H9 (cell line): Measurements from ENCODE around the gene FANCC. TPM values are rescaled to one million over a fixed set of nuclear protein-coding genes. Genes with fewer than 3 reads are reported as not detected.
A peak's percentile ranks its signal among the peaks of the same experiment; 100 is the strongest.

Experiments used
- DNase-seq: peaks from one replicate; pipeline ENCODE4 v3.0.0-alpha.2; 2017
- H2AFZ ChIP-seq: one replicate; pipeline ENCODE4 v1.6.1; 2013; ENCODE audit warnings: mild to moderate bottlenecking, low read length, control low read depth, moderate library complexity
- H2AK5ac ChIP-seq: 2 replicates; pipeline ENCODE4 v1.6.1; 2013; ENCODE audit warnings: low read length, control low read depth, mixed read lengths; ENCODE audit not compliant: insufficient read length
- H2BK120ac ChIP-seq: one replicate; pipeline ENCODE4 v1.6.1; 2013; ENCODE audit warnings: low read depth, mild to moderate bottlenecking, low read length, control low read depth, inconsistent platforms; ENCODE audit not compliant: poor library complexity, severe bottlenecking
- H2BK12ac ChIP-seq: 2 replicates; pipeline ENCODE4 v1.6.1; 2013; ENCODE audit warnings: low read length, control low read depth, mixed read lengths, low read depth; ENCODE audit not compliant: insufficient read length
- H2BK15ac ChIP-seq: 2 replicates; pipeline ENCODE4 v1.6.1; 2013; ENCODE audit warnings: low read depth, low read length, control low read depth
- H2BK20ac ChIP-seq: one replicate; pipeline ENCODE4 v1.6.1; 2013; ENCODE audit warnings: low read depth, mild to moderate bottlenecking, low read length, control low read depth, inconsistent platforms; ENCODE audit not compliant: poor library complexity, severe bottlenecking
- H2BK5ac ChIP-seq: 2 replicates; pipeline ENCODE4 v1.6.1; 2013; ENCODE audit warnings: low read length, control low read depth, mixed read lengths; ENCODE audit not compliant: insufficient read length
- H3K14ac ChIP-seq: 2 replicates; pipeline ENCODE4 v1.6.1; 2013; ENCODE audit warnings: low read length, control low read depth; ENCODE audit not compliant: insufficient read depth
- H3K18ac ChIP-seq: 2 replicates; pipeline ENCODE4 v1.6.1; 2013; ENCODE audit warnings: low read depth, mild to moderate bottlenecking, mixed read lengths, low read length, control low read depth; ENCODE audit not compliant: insufficient read length
- H3K23ac ChIP-seq: 2 replicates; pipeline ENCODE4 v1.6.1; 2013; ENCODE audit warnings: low read length, control low read depth, mixed read lengths, low read depth; ENCODE audit not compliant: insufficient read length
- H3K23me2 ChIP-seq: 2 replicates; pipeline ENCODE4 v1.6.1; 2013; ENCODE audit warnings: low read depth, mild to moderate bottlenecking, mixed read lengths, low read length, control low read depth; ENCODE audit not compliant: insufficient read length, poor library complexity, severe bottlenecking
- H3K27ac ChIP-seq: 2 replicates; pipeline ENCODE4 v1.5.1; 2013; ENCODE audit warnings: low read length, control low read depth, mixed read lengths, low read depth; ENCODE audit not compliant: insufficient read length
- H3K27me3 ChIP-seq: 2 replicates; pipeline ENCODE4 v1.6.1; 2013; ENCODE audit warnings: low read length, control low read depth, inconsistent platforms; ENCODE audit not compliant: insufficient read depth
- H3K4ac ChIP-seq: 2 replicates; pipeline ENCODE4 v1.6.1; 2013; ENCODE audit warnings: low read depth, mild to moderate bottlenecking, control low read depth, inconsistent platforms, low read length, moderate library complexity
- H3K4me1 ChIP-seq: 2 replicates; pipeline ENCODE4 v1.6.1; 2013; ENCODE audit warnings: low read length, control low read depth, inconsistent platforms; ENCODE audit not compliant: insufficient read depth
- H3K4me2 ChIP-seq: 2 replicates; pipeline ENCODE4 v1.6.1; 2013; ENCODE audit warnings: low read length, control low read depth, mixed read lengths; ENCODE audit not compliant: insufficient read length, insufficient read depth
- H3K56ac ChIP-seq: 2 replicates; pipeline ENCODE4 v1.6.1; 2013; ENCODE audit warnings: low read depth, mild to moderate bottlenecking, mixed read lengths, low read length, control low read depth; ENCODE audit not compliant: insufficient read length
- H3K79me1 ChIP-seq: 2 replicates; pipeline ENCODE4 v1.6.1; 2013; ENCODE audit warnings: low read depth, mild to moderate bottlenecking, moderate library complexity, low read length, control low read depth, inconsistent platforms; ENCODE audit not compliant: insufficient read depth, poor library complexity, severe bottlenecking
- H3K79me2 ChIP-seq: 2 replicates; pipeline ENCODE4 v1.6.1; 2013; ENCODE audit warnings: low read length, control low read depth, inconsistent platforms; ENCODE audit not compliant: insufficient read depth
- H3K9ac ChIP-seq: 2 replicates; pipeline ENCODE4 v1.6.1; 2013; ENCODE audit warnings: low read length, control low read depth, mixed read lengths; ENCODE audit not compliant: insufficient read length; ENCODE audit errors: extremely low read depth
- H3K9me3 ChIP-seq: one replicate; pipeline ENCODE4 v1.6.1; 2013; ENCODE audit warnings: low read depth, low read length, inconsistent platforms; ENCODE audit not compliant: control insufficient read depth
- H3T11ph ChIP-seq: one replicate; pipeline ENCODE4 v1.6.1; 2013; ENCODE audit warnings: mild to moderate bottlenecking, low read length, control low read depth, inconsistent platforms
- H4K20me1 ChIP-seq: one replicate; pipeline ENCODE4 v1.6.1; 2013; ENCODE audit not compliant: control insufficient read depth, insufficient read length, insufficient read depth
- H4K5ac ChIP-seq: 2 replicates; pipeline ENCODE4 v1.6.1; 2013; ENCODE audit warnings: low read depth, mild to moderate bottlenecking, mixed read lengths, low read length, control low read depth; ENCODE audit not compliant: insufficient read length
- H4K8ac ChIP-seq: replicated peaks from 2 replicates; pipeline ENCODE4 v1.6.1; 2013; ENCODE audit warnings: low read length, control low read depth, mixed read lengths, low read depth; ENCODE audit not compliant: insufficient read length
- H4K91ac ChIP-seq: 2 replicates; pipeline ENCODE4 v1.6.1; 2013; ENCODE audit warnings: low read depth, mild to moderate bottlenecking, moderate library complexity, mixed read lengths, low read length, control low read depth; ENCODE audit not compliant: insufficient read length
- H3K27ac Mint-ChIP-seq, 3 experiments: 2 replicates in 2 of 3; 3 replicates in 1 of 3; pipeline ENCODE4 v1.8.0; 2020 to 2021; ENCODE audit warnings: mixed read lengths in 3 of 3, mild to moderate bottlenecking in 1 of 3, moderate library complexity in 1 of 3
- H3K27me3 Mint-ChIP-seq: 2 replicates; pipeline ENCODE4 v1.8.0; 2021; ENCODE audit warnings: low read depth, mild to moderate bottlenecking, moderate library complexity, mixed read lengths
- H3K36me3 Mint-ChIP-seq, 3 experiments: 2 replicates in 2 of 3; 3 replicates in 1 of 3; pipeline ENCODE4 v1.8.0; 2020 to 2021; ENCODE audit warnings: low read depth in 3 of 3, mixed read lengths in 3 of 3; ENCODE audit not compliant: insufficient read depth in 1 of 3
- H3K4me1 Mint-ChIP-seq, 2 experiments: 2 replicates each; pipeline ENCODE4 v1.8.0; 2020; ENCODE audit warnings: mixed read lengths in 2 of 2
- H3K4me3 Mint-ChIP-seq, 2 experiments: 2 replicates in 1 of 2; 3 replicates in 1 of 2; pipeline ENCODE4 v1.8.0; 2020 to 2021; ENCODE audit warnings: mild to moderate bottlenecking in 2 of 2, mixed read lengths in 2 of 2, moderate library complexity in 1 of 2
- H3K9me3 Mint-ChIP-seq, 2 experiments: 2 replicates in 1 of 2; 3 replicates in 1 of 2; pipeline ENCODE4 v1.8.0; 2020; ENCODE audit warnings: mild to moderate bottlenecking in 2 of 2, mixed read lengths in 2 of 2, moderate library complexity in 1 of 2
- WGBS: extraction: QIAGEN DNeasy Blood & Tissue Kit; methylation state at CpG from one replicate; pipeline ENCODE4 v1.1.7; 2013; ENCODE audit warnings: missing lambda C conversion rate, low lambda C conversion rate, mixed read lengths; ENCODE audit not compliant: insufficient read length; ENCODE audit errors: extremely low coverage; 5-methylcytosine and 5-hydroxymethylcytosine counted together
- total RNA-seq: library from RNA; stranded (reverse); gene quantifications from 2 replicates; pipeline ENCODE4 v1.2.1, GENCODE V29; 2021
- TF ChIP-seq, protein P1 (sequence below): fragments of 200-600 bp; sonication (generic); conservative IDR thresholded peaks from 3 replicates; pipeline ENCODE4 v1.8.0; 2021; ENCODE audit warnings: antibody characterized with exemption, mild to moderate bottlenecking

Gene FANCC
- total RNA-seq, 1 experiment from 2014 or later: 14.6 TPM

DNA sequence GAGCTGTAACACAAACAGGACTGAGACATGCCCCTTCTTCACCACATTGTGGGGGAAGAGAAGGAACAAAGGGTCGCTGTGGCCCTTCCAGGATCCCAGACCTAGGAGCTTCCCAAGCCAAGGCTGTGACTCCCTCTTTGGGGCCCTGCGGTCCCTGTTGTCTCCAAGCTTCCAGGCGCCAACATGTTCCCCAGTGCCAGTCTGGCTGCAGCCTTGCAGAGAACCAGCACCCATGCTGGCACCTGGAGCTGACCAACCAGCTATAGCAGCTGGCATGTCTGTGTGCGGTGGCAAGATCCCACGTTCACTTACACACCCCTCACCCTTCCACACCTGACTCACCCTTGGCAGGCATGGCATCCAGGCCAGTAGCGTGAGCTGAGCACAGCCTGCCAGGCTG, 20.7 kb upstream of the FANCC start:
- no peak overlapping the region for H2BK20ac ChIP-seq
- no peak overlapping the region for H3K18ac ChIP-seq
- Mint-ChIP-seq H3K4me3 (no peak overlapping the region), H3K27me3 (peaks cover 6% of the 10 kb centered on the region; the same call in 1 of the 2 replicates), H3K36me3 (peaks cover 0 to 4% (median 0%) of the 10 kb centered on the region in 3 experiments; a peak in 1 of 7 replicates), H3K4me1 (peaks cover 0 to 9% of the 10 kb centered on the region in 2 experiments; a peak in 2 of 4 replicates), H3K27ac (peak overlapping the region in 1 of 3 experiments; percentile 11; a peak in 1 of 7 replicates), H3K9me3 (peaks cover 4 to 5% of the 10 kb centered on the region in 2 experiments; a peak in 3 of 5 replicates)
- H3K4ac ChIP-seq: no peak overlapping the region
- H3K27me3 ChIP-seq: no peaks in the 10 kb centered on the region
- H2AK5ac ChIP-seq: no peak overlapping the region
- H2BK5ac ChIP-seq: no peak overlapping the region
- H3K27ac ChIP-seq: no peak overlapping the region
- no peak overlapping the region for H4K5ac ChIP-seq
- H4K20me1 ChIP-seq: no peaks in the 10 kb centered on the region
- H3K14ac ChIP-seq: no peak overlapping the region
- DNase-seq: no peak
- no peaks in the 10 kb centered on the region for H3K9me3 ChIP-seq
- no peak overlapping the region for H2AFZ ChIP-seq
- H3K4me2 ChIP-seq: no peak overlapping the region
- H3K23me2 ChIP-seq: no peaks in the 10 kb centered on the region
- H3K79me2 ChIP-seq: no peaks in the 10 kb centered on the region
- no peak overlapping the region for H2BK12ac ChIP-seq
- H3T11ph ChIP-seq: no peak overlapping the region
- no peak overlapping the region for H3K23ac ChIP-seq
- no peaks in the 10 kb centered on the region for H3K79me1 ChIP-seq
- TF ChIP-seq, protein P1, sequence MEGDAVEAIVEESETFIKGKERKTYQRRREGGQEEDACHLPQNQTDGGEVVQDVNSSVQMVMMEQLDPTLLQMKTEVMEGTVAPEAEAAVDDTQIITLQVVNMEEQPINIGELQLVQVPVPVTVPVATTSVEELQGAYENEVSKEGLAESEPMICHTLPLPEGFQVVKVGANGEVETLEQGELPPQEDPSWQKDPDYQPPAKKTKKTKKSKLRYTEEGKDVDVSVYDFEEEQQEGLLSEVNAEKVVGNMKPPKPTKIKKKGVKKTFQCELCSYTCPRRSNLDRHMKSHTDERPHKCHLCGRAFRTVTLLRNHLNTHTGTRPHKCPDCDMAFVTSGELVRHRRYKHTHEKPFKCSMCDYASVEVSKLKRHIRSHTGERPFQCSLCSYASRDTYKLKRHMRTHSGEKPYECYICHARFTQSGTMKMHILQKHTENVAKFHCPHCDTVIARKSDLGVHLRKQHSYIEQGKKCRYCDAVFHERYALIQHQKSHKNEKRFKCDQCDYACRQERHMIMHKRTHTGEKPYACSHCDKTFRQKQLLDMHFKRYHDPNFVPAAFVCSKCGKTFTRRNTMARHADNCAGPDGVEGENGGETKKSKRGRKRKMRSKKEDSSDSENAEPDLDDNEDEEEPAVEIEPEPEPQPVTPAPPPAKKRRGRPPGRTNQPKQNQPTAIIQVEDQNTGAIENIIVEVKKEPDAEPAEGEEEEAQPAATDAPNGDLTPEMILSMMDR: no peak
- no peak overlapping the region for H4K91ac ChIP-seq
- WGBS: no CpG with 5 or more reads among the region's 6 CpGs
- no peak overlapping the region for H3K9ac ChIP-seq
- no peak overlapping the region for H4K8ac ChIP-seq
- no peak overlapping the region for H2BK15ac ChIP-seq
- H3K4me1 ChIP-seq: no peaks in the 10 kb centered on the region
- H2BK120ac ChIP-seq: no peak overlapping the region
- H3K56ac ChIP-seq: no peak overlapping the region
